Heart right ventricle (tissue), 16 donors: Measurements from ENCODE around the gene TSSK2. TPM values are rescaled to one million over a fixed set of nuclear protein-coding genes. Genes with fewer than 3 reads are reported as not detected.

ENCODE experiments used
- ATAC-seq, 8 donors: fragments of 200-7000 bp; cut with Tn5 transposase; one replicate each; pipeline ENCODE4 v1.9.1; 2020; ENCODE audit warnings: mild to moderate bottlenecking in 8 of 8, moderate library complexity in 8 of 8, moderate number of reproducible peaks in 1 of 8
- DNase-seq, 2 donors: peaks; one replicate each; pipeline ENCODE4 v3.0.0-alpha.2; 2020
- H3K27ac ChIP-seq, 10 donors: fragments of 200-600 bp; sonication (generic) in 2 of 10; one replicate each; pipeline versions ENCODE4 v1.5.0 to v1.8.0; 2020 to 2022; ENCODE audit warnings: mild to moderate bottlenecking in 3 of 10
- H3K27me3 ChIP-seq, 7 donors: fragments of 200-600 bp; one replicate each; pipeline ENCODE4 v1.8.0; 2021 to 2022; ENCODE audit warnings: mild to moderate bottlenecking in 2 of 7
- H3K36me3 ChIP-seq, 9 donors: fragments of 200-600 bp; sonication (generic) in 1 of 9; one replicate each; pipeline versions ENCODE4 v1.5.0 to v1.8.0; 2020 to 2022; ENCODE audit warnings: mild to moderate bottlenecking in 2 of 9
- H3K4me1 ChIP-seq, 9 donors: fragments of 200-600 bp; sonication (generic) in 1 of 9; one replicate each; pipeline versions ENCODE4 v1.5.0 to v1.8.0; 2020 to 2022; ENCODE audit warnings: mild to moderate bottlenecking in 4 of 9
- H3K4me3 ChIP-seq, 10 donors: fragments of 200-600 bp; sonication (generic) in 2 of 10; one replicate each; pipeline versions ENCODE4 v1.5.0 to v1.8.0; 2020 to 2022; ENCODE audit warnings: mild to moderate bottlenecking in 7 of 10, moderate library complexity in 2 of 10
- H3K9me3 ChIP-seq, 11 donors: fragments of 200-600 bp in 10 of 11; sonication (generic) in 2 of 11; one replicate each; pipeline versions ENCODE4 v1.5.0 to v1.8.0; 2013 to 2022; ENCODE audit warnings: mild to moderate bottlenecking in 2 of 11, control low read depth in 1 of 11, moderate library complexity in 1 of 11
- CTCF ChIP-seq, 9 donors: fragments of 200-600 bp; sonication (generic) in 2 of 9; IDR thresholded peaks; one replicate each; pipeline versions ENCODE4 v1.5.0 to v1.8.0; 2021 to 2022; ENCODE audit warnings: antibody characterized with exemption in 9 of 9, mild to moderate bottlenecking in 5 of 9, moderate library complexity in 1 of 9
- WGBS, 2 donors: extraction: QIAGEN DNeasy Blood & Tissue Kit; methylation state at CpG; one replicate each; pipeline ENCODE4 v1.1.7; 2013; ENCODE audit warnings: inconsistent platforms in 1 of 2; 5-methylcytosine and 5-hydroxymethylcytosine counted together
- intact Hi-C, 10 donors: fragments of 100-400 bp; cut with DNase I; formaldehyde crosslinking; loops; one replicate each; pipeline versions ENCODE4 v1.11.1 to v1.14.2; 2022
- polyA plus RNA-seq, 2 donors: library from polyadenylated mRNA; stranded (reverse); fragments of 200-250 nt; gene quantifications; one replicate each; pipeline ENCODE4 v1.2.3, GENCODE V29; 2013
- total RNA-seq, 10 donors: library from RNA; stranded (reverse); fragmentation: NEBNext Ultra II Directional in 3 of 10; extraction: Animal tissue kit (Norgen Biotek cat#: 25700) in 3 of 10; gene quantifications; one replicate each; pipeline versions ENCODE4 v1.2.1 to v1.2.4, GENCODE V29; 2021 to 2023
- donor health status: Arrhythmogenic right ventricular cardiomyopathy.
- donor health status: ischemic (EF 13 %, LVEDD 7.1; RV severe dilation, severe dysfunction).
- donor health status: healthy with polysubstance abuse.
- donor health status: DM: no; HTN: yes; CAD: no.
- donor health status: DM: no; HTN: no; CAD: no.
- donor health status: ischemic (EF 25% LVEDD 6.9; RV normal size, moderate dysfunction).
- donor health status: ischemic (EF 25% LVEDD 5.7; RV mildly dilated, moderate dysfunction).
- donor health status: healthy.
- donor health status: DM: yes; HTN: yes; CAD: no.
- donor health status: Ischemic cardiomyopathy.
- donor health status: ischemic (EF 35%, LVEDD 5.7; RV mildly dilated, moderate dysfunction).
- donor health status: nonischemic (EF 11% LVEDD 7.7; RV severe dilation, severe dysfunction).
- donor health status: DM: yes; HTN: yes; CAD: no.
- donor health status: PGD.
- donor health status: ischemic (EF 29% LVEDD 5.4; RV normal size, mild dysfunction).
- donor health status: nonischemic (EF 23%, LVEDD 6.1; RV moderate dilation, normal function).

Gene TSSK2
- total and polyA plus RNA-seq, 12 donors: 0.14 to 0.37 (median 0.19) TPM; not detected in 9

GRCh38 chr22:19119949-19120348 is 11.2 kb upstream of the TSSK2 start:
- Histone ChIP-seq H3K4me1 (peaks cover 46 to 74% (median 69%) of the 10 kb centered on the region in 9 donors), H3K9me3 (no peaks in the 10 kb centered on the region), H3K36me3 (peaks cover 0 to 14% (median 0%) of the 10 kb centered on the region in 9 donors), H3K27me3 (no peaks in the 10 kb centered on the region), H3K4me3 (no peak overlapping the region), H3K27ac (no peak overlapping the region)
- no peak for ATAC-seq
- WGBS, 2 donors: 84 to 89% methylated on average over 8 of the region's 8 CpGs
- TF ChIP-seq CTCF (IDR thresholded peaks at IDR 0.05): no peak
- no peak for DNase-seq
- intact Hi-C loops: no loop called here

GRCh38 chr22:19120829-19121630 is 10.1 kb upstream of the TSSK2 start:
- DNase-seq (peak in 1 of 2 donors; percentile 15), ATAC-seq (peak in 2 of 8 donors; percentile 10 to 39)
- intact Hi-C loops: no loop called here
- no peaks in the 10 kb centered on the region for H3K9me3 ChIP-seq
- peak overlapping the region; percentile 62 to 98 (median 88) for H3K4me3 ChIP-seq
- no peaks in the 10 kb centered on the region for H3K27me3 ChIP-seq
- H3K36me3 ChIP-seq: peaks cover 0 to 10% (median 0%) of the 10 kb centered on the region in 9 donors
- H3K4me1 ChIP-seq: peaks cover 40 to 63% (median 58%) of the 10 kb centered on the region in 9 donors
- peak overlapping the region; percentile 88 to 96 (median 94) for H3K27ac ChIP-seq
- WGBS, 2 donors: 15 to 17% methylated on average over 23 of the region's 23 CpGs
- no peak for TF ChIP-seq CTCF (IDR thresholded peaks at IDR 0.05)

- Histone ChIP-seq H3K4me1 (peaks cover 36 to 57% (median 52%) of the 10 kb centered on the region in 9 donors), H3K27me3 (no peaks in the 10 kb centered on the region), H3K36me3 (peaks cover 0 to 10% (median 0%) of the 10 kb centered on the region in 9 donors), H3K27ac (peak overlapping the region; percentile 88 to 96 (median 94)), H3K9me3 (no peaks in the 10 kb centered on the region), H3K4me3 (peak overlapping the region; percentile 62 to 98 (median 88))
- DNase-seq (peak; percentile 59 to 65), ATAC-seq (peak; percentile 21 to 60 (median 36))
- intact Hi-C loops: loop anchor here in 3 of 10 donors (1.0 to 2.0 kb wide), 2 partner anchors 23 kb away; partner anchors contain the start of gene ESS2 (in 3 of the 3)
- 0 to 1% methylated on average over 47 of the region's 47 CpGs for WGBS, 2 donors
- TF ChIP-seq CTCF (IDR thresholded peaks at IDR 0.05): peak in 2 of 9 donors; percentile 6 to 18
Measured at GRCh38 chr22:19121631-19122142, 9.4 kb upstream of the TSSK2 start.

GRCh38 chr22:19122143-19122751 is 8.9 kb upstream of the TSSK2 start, which contains the start of gene DGCR2:
TSS of gene DGCR2 (minus strand) at chr22:19122412. CDS start at chr22:19122206, 206 bp downstream.
- WGBS, 2 donors: 0 to 1% methylated on average over 62 to 67 of the region's 67 CpGs

More at GRCh38 chr22:19122143-19122751, 8.9 kb upstream of the TSSK2 start, which contains the start of gene DGCR2:
- peaks cover 32 to 51% (median 46%) of the 10 kb centered on the region in 9 donors for H3K4me1 ChIP-seq
- H3K27me3 ChIP-seq: no peaks in the 10 kb centered on the region
- ATAC-seq (peak; percentile 97 to 99 (median 98)), DNase-seq (peak; percentile 97 to 98)
- H3K27ac ChIP-seq: peak within 1 kb of the TSS; percentile 88 to 96 (median 94)
- H3K36me3 ChIP-seq: peaks cover 0 to 10% (median 0%) of the 10 kb centered on the region in 9 donors
- peak in 1 of 9 donors; percentile 4 for TF ChIP-seq CTCF (IDR thresholded peaks at IDR 0.05)
- no peaks in the 10 kb centered on the region for H3K9me3 ChIP-seq
- intact Hi-C loops: loop anchor here in 3 of 10 donors (1.0 to 2.0 kb wide), 2 partner anchors 22 to 23 kb away; partner anchors contain the start of gene ESS2 (in 3 of the 3)
- H3K4me3 ChIP-seq: peak within 1 kb of the TSS; percentile 62 to 98 (median 88)
